G401 (cell line): ENCODE results near the gene MCOLN2. TPM values are rescaled to one million over a fixed set of nuclear protein-coding genes. Genes with fewer than 3 reads are reported as not detected.

Experiments
- total RNA-seq: library from RNA; depleted of rRNA; stranded (reverse); fragments of >200 nt; shearing (Covaris generic); gene quantifications from 2 replicates; pipeline ENCODE4 v1.2.3, GENCODE V29; 2014; rRNA removed

The MCOLN2 gene
- total RNA-seq, 1 experiment from 2014 or later = 0.27 TPM

Other genes with a start within 250 kb of the MCOLN2 start
- not detected in 2 replicates for gene LPAR3, start 103.9 kb downstream of the MCOLN2 start, total RNA-seq
- gene MCOLN3, start 51.4 kb upstream of the MCOLN2 start, total RNA-seq = not detected in 2 replicates
- gene SYDE2, start 203.9 kb upstream of the MCOLN2 start, total RNA-seq = 9.2 and 12.0 TPM in 2 replicates